ENCODE results near the gene ZFP3. TPM values are rescaled to one million over a fixed set of nuclear protein-coding genes. Genes with fewer than 3 reads are reported as not detected.

The ZFP3 gene
- total RNA-seq, 1 experiment from 2014 or later = 0.11 TPM

GRCh38 chr17:5047446-5047845 lies 30.8 kb upstream of the ZFP3 start:
- Histone ChIP-seq H3K56ac (ENCODE audit: insufficient read length, low read depth, low read length) (no peak overlapping the region), H4K91ac (ENCODE audit: insufficient read length, low read depth, low read length) (no peak overlapping the region), H3K79me1 (ENCODE audit: insufficient read depth, low read depth, low read length, poor library complexity, severe bottlenecking) (no peaks in the 10 kb centered on the region), H2AK5ac (ENCODE audit: insufficient read length, low read length) (no peak overlapping the region), H2BK5ac (ENCODE audit: insufficient read length, low read length) (no peak overlapping the region), H3K14ac (ENCODE audit: insufficient read depth, low read length) (no peak overlapping the region), H4K5ac (ENCODE audit: insufficient read length, low read depth, low read length) (no peak overlapping the region), H3K23ac (ENCODE audit: insufficient read length, low read depth, low read length) (no peak overlapping the region), H4K20me1 (ENCODE audit: control insufficient read depth, insufficient read depth, insufficient read length) (no peaks in the 10 kb centered on the region), H3K79me2 (ENCODE audit: insufficient read depth, low read length) (no peaks in the 10 kb centered on the region), H2BK20ac (ENCODE audit: low read depth, low read length, poor library complexity, severe bottlenecking) (no peak overlapping the region), H4K8ac (replicated peaks; ENCODE audit: insufficient read length, low read depth, low read length) (no peak overlapping the region), H2BK12ac (ENCODE audit: insufficient read length, low read depth, low read length) (no peak overlapping the region), H3T11ph (ENCODE audit: low read length) (no peak overlapping the region), H3K18ac (ENCODE audit: insufficient read length, low read depth, low read length) (no peak overlapping the region), H3K9me3 (ENCODE audit: control insufficient read depth, low read depth, low read length) (no peaks in the 10 kb centered on the region), H2BK15ac (ENCODE audit: low read depth, low read length) (no peak overlapping the region), H2BK120ac (ENCODE audit: low read depth, low read length, poor library complexity, severe bottlenecking) (no peak overlapping the region), H3K4me2 (ENCODE audit: insufficient read depth, insufficient read length, low read length) (no peak overlapping the region), H3K4me1 (ENCODE audit: insufficient read depth, low read length) (no peaks in the 10 kb centered on the region), H3K9ac (ENCODE audit: extremely low read depth, insufficient read length, low read length) (no peak overlapping the region), H3K27me3 (ENCODE audit: insufficient read depth, low read length) (no peaks in the 10 kb centered on the region), H3K4ac (ENCODE audit: low read depth, low read length) (no peak overlapping the region), H3K23me2 (ENCODE audit: insufficient read length, low read depth, low read length, poor library complexity, severe bottlenecking) (no peaks in the 10 kb centered on the region), H3K27ac (ENCODE audit: insufficient read length, low read depth, low read length) (no peak overlapping the region), H2AFZ (ENCODE audit: low read length) (no peak overlapping the region)
- no CpG with 5 or more reads among the region's 2 CpGs for WGBS (ENCODE audit: extremely low coverage, insufficient read length, low lambda C conversion rate)
- H3K9me3 Mint-ChIP-seq = no peaks in the 10 kb centered on the region; a peak in 1 of 5 replicates
- H3K36me3 Mint-ChIP-seq (ENCODE audit: insufficient read depth in 1 of 3, low read depth in 3 of 3) = no peaks in the 10 kb centered on the region; a peak in 1 of 7 replicates
- DNase-seq = no peak
- no peak overlapping the region for H3K4me3 Mint-ChIP-seq
- H3K27me3 Mint-ChIP-seq (ENCODE audit: low read depth) = peaks cover 4% of the 10 kb centered on the region; the same call in 1 of the 2 replicates
- TF ChIP-seq CTCF (conservative IDR thresholded peaks at IDR 0.05) = no peak
- H3K27ac Mint-ChIP-seq = no peak overlapping the region
- peaks cover 0 to 3% of the 10 kb centered on the region in 2 experiments; a peak in 1 of 4 replicates for H3K4me1 Mint-ChIP-seq

Data from H9 (cell line).